ENCODE measurements around the gene GPR162.

The GPR162 gene

DNA sequence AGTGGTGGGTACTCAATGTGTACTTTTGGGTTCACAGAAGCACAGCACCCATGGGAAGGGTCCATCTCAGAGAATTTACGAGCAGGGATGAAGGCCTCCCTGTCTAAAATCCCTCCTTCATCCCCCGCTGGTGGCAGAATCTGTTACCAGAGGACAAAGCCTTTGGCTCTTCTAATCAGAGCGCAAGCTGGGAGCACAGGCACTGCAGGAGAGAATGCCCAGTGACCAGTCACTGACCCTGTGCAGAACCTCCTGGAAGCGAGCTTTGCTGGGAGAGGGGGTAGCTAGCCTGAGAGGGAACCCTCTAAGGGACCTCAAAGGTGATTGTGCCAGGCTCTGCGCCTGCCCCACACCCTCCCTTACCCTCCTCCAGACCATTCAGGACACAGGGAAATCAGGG, 1.5 kb upstream of the GPR162 start:
- no peak for DNase-seq (ENCODE audit: low read depth, low spot score)

DNA sequence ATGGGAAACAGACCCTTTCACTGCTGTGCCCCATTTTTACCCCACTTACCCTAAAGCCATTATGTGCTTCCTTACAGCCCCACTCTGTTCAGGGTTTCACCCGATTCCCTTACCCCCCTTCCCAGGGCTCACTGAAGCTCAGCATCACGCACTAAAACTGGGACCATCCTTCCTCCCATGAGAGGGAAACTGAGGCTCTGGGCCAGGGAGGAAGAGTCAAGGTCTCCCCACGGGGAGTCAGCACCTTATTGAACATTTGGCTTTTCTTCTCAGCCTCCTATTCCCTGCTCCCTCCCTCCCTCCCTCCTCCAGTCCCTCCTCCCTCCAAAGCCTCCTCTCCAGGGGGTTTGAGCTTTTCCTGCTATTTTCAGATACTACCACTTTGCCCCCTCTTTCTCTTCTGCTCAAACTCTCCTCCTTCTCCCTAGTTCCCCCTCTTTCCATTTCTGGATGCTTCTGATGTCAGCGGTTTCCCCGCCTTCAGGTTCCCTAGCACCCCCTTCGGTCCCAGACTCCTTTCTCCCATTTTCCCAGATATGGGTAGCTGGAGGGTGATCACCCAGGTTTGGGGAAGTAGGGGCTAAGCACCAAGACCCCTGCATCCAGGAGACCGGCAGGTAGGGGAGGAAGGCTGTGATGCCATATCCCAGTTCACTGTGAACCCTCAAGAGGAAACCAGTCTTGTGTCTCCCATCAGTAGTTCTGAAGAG, 960 bp downstream of the GPR162 start:
- no peak for DNase-seq (ENCODE audit: low read depth, low spot score)
- H3K27ac ChIP-seq: no peak overlapping the region

More for the DNA sequence above, 1.5 kb upstream of the GPR162 start:
- H3K27ac ChIP-seq: no peak overlapping the region

DNA sequence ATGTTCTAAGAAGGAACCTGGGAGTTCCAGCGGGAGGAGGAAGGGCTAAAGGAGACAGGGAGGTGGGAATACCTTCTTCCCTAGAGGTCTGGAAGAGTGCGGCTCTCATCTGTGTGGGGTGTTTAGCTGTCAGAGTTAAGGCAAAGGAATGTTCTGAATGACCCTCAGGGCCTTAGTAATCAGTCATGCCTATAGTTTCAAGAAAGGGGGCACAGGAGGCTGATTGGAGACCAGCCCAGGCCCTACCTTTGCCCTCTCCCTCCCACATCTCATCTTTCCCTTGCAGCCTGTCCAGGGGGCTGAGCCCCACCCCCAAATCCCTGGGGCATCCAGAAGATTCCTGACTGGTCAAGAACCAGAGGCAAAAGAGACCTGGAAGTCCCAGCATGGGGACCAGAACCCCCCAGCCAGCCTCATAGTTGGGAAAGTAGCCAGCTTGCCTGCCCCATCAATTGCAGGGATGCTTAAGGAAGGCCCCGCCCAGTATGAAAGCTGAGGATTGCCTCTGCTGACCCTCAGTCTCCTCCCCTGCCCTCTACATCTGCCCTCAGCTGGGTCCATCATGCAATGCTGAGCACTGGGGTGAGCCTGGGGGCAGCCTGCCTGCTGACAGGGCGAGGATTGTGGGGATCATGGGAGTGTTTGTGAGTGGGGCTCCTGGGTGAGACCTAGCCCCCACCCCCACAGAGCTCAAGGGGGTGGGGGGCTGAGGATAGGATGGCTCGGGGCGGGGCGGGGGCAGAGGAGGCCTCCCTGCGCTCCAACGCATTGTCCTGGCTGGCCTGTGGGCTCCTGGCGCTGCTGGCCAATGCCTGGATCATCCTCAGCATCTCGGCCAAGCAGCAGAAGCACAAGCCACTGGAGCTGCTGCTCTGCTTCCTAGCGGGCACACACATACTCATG, 1.8 kb downstream of the GPR162 start:
- DNase-seq (ENCODE audit: low read depth, low spot score): no peak
- no peak overlapping the region for H3K27ac ChIP-seq

DNA sequence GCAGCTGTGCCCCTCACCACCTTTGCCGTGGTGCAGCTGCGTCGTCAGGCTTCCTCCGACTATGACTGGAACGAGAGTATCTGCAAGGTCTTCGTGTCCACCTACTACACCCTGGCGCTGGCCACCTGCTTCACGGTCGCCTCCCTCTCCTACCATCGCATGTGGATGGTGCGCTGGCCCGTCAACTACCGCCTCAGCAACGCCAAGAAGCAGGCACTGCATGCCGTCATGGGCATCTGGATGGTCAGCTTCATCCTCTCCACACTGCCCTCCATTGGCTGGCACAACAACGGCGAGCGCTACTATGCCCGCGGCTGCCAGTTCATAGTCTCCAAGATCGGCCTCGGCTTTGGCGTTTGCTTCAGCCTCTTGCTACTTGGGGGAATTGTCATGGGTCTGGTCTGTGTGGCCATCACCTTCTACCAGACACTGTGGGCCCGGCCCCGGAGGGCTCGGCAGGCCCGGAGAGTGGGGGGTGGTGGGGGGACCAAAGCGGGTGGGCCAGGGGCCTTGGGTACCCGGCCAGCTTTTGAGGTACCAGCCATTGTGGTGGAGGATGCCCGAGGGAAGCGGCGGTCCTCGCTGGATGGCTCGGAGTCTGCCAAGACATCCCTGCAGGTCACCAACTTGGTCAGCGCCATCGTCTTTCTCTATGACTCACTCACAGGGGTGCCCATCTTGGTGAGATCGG, 2.6 kb downstream of the GPR162 start:
- no peak overlapping the region for H3K27ac ChIP-seq
- DNase-seq (ENCODE audit: low read depth, low spot score): no peak

DNA sequence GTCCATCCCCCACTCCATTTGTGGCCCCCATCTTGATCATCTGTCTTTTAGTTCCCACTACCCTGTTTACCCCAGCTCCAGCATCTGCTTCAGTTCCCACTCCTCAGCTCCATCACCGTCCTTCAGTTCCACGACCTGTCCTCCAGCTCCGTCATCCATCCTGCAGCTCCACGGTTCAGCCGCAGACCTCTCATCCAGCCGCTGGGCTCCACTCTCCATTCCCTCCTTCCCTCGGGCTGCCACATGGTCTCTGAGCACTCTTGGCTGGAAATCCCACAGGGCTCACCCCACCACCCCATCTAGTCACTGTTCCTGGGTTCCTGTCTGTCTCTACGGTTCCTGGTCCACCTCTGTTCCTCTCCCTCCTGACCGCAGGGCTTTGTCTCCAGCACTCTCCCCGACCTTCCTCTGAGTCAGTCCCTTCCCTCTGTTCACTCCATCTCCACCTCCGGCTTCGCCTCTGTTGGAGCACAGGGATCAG, 3.3 kb downstream of the GPR162 start:
- H3K27ac ChIP-seq: no peak overlapping the region
- DNase-seq (ENCODE audit: low read depth, low spot score): no peak

DNA sequence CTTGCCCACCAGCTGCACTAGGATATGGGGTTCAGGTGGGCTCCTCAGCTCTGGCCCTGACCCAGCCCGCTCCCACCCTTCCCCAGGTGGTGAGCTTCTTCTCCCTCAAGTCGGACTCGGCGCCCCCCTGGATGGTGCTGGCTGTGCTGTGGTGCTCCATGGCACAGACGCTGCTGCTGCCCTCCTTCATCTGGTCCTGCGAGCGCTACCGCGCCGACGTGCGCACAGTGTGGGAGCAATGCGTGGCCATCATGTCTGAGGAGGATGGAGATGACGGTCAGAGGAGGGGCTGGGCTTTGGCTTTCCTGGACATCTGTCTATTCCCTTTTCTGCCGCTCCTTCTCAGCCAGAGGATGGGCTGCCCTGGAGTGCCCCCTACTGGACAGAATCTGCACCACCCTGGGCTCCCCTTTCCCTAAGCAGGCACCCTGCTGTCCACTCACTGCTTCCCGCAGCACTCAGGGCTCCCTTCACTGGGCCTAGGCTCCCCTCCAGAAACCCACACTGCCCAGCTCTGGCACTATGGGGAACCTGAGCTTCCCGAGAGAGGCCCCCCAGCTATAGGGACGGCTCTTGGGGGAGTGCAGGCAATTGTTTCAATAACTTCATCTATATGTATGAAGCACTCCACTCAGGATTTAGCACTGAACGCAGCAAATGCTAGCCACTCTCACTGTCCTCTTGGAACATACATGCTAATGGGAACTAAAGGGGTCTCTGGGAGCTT, 3.9 kb downstream of the GPR162 start:
- peak; percentile 20 for DNase-seq (ENCODE audit: low read depth, low spot score)
- H3K27ac ChIP-seq: no peak overlapping the region

DNA sequence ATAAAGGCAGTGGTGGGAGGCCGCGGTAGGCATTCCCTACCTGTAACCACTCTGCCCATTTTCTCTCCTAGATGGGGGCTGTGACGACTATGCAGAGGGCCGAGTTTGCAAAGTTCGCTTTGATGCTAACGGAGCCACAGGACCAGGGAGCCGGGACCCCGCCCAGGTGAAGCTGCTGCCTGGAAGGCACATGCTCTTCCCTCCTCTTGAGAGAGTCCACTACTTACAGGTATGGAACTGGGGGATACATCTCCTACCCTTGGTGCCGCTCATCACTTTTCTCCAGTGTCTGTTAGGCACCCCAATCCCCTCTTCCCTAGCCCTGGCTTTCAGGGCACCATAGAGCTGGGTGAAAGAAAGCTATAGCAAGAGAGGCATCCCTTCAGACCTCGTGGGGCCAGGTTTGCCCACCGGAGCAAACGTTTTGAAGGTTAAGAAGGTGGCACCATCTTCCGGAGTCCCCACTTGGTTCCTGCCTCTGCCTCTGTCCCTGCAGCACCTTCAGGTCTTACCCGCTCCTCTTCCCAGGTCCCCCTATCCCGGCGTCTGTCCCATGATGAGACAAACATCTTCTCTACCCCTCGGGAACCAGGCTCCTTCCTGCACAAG, 4.6 kb downstream of the GPR162 start:
- H3K27ac ChIP-seq: no peak overlapping the region
- DNase-seq (ENCODE audit: low read depth, low spot score): no peak

DNA sequence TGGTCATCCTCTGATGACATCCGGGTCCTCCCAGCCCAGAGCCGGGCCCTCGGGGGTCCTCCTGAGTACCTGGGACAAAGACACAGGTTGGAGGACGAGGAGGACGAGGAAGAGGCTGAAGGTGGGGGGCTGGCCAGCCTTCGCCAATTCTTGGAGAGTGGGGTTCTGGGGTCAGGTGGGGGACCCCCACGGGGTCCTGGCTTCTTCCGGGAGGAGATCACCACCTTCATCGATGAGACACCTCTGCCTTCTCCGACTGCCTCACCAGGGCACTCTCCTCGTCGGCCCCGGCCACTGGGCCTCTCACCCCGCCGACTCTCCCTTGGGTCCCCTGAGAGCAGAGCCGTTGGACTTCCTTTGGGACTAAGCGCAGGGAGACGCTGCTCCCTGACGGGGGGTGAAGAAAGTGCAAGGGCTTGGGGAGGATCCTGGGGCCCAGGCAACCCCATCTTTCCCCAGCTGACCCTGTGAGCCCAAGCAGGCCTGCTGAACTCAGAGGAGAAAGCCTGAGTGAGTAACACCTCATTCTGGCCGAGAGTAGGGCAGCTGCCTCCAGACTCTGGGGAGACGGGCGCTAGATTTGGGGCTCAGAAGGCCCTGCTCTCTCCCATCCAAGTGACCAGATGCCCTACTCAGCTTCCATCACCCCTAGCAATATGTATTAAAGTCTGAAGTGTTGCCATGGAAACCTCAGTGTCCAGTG, 5.3 kb downstream of the GPR162 start:
- DNase-seq (ENCODE audit: low read depth, low spot score): no peak
- H3K27ac ChIP-seq: no peak overlapping the region

DNA sequence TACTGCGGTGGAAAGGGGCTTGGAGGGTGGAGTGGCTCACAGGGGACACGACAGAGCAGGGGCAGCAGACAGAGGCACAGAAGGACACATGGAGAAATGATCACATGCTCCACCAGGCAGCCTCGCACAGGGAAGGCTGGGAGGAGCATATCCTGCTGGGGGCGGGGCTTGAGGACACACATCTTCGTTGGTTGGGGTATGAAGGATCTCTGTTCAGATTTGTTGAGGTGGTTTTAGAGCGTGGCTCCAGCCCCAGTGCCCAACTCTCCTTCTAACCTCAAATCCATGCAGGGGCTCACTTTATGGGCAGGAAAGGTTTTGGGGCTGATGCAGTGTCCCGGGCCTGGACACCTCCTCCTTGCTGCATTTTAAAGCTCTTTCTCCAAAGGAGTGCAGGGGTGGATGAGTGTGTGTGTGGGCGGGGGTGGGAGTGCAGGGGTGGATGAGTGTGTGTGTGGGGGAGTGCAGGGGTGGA, 5.9 kb downstream of the GPR162 start:
- H3K27ac ChIP-seq: no peak overlapping the region
- no peak for DNase-seq (ENCODE audit: low read depth, low spot score)

DNA sequence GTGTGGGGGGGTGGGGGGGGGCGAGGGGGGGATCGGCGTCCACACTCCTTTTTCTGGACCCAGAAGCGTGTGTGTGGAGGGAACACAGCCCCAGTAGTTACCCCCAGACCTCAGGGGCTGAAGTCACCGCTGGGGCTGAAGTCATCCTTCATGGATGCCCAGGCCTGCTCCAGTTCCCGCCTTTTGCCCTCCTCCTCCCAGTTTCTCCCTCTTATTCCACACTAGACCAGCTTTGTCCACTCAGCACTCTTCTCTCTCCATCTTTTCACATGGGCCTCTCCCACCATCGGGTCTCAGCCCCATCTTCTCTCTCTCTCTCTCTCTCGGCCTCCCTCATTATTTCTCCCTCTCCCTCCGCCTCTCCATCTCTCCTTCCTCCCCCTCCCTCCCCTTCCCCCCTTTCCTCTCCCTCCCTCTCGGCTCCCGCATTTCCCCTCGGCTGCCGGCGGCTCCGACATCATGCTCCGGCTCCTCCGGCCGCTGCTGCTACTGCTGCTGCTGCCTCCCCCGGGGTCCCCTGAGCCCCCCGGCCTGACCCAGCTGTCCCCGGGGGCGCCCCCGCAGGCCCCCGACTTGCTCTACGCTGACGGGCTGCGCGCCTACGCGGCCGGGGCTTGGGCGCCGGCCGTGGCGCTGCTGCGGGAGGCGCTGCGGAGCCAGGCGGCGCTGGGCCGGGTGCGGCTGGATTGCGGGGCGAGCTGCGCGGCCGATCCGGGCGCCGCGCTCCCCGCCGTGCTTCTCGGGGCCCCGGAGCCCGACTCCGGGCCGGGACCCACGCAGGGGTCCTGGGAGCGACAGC, 6.6 kb downstream of the GPR162 start, which contains the start of gene P3H3:
Gene P3H3 (plus strand): TSS at position 426 of the 799 bp plus-strand sequence. CDS start 34 bp downstream, at position 460.
- no peak for DNase-seq (ENCODE audit: low read depth, low spot score)

DNA sequence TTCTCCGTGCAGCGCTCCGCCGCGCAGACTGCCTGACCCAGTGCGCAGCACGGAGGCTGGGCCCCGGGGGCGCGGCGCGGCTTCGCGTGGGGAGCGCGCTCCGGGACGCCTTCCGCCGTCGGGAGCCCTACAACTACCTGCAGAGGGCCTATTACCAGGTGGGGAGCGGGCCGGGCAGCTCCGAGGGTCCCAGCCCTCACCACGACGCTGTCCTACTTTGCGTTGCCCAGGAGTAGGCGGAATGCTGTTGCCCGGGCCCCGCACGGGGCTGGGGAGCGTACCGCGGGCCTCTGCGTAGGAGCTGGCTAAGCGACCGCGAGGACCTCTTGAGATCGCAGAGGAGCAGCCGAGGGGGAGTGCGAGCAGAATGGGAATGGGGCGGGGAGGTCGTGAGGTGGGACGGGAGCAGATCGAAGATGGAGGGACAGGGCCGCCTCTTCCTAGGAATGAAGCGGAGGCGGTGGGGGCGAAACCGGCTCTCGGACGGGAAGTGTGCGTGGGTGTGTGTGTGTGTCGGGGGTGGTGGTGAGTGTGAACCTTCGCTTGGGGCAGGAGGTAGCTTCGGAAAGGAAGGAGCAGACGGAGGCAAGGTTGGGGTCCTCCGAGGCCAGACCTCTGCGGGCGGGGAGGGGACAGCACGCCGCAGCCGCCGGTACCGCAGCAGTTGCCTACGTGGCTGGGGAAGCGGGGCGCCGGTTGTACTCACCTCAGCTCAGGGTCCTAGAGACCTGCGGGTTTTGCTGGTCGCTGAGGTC, 7.3 kb downstream of the GPR162 start:
- DNase-seq (ENCODE audit: low read depth, low spot score): no peak
- H3K27ac ChIP-seq: peak overlapping the region; percentile 29

More for the DNA sequence above, 6.6 kb downstream of the GPR162 start, which contains the start of gene P3H3:
- peak within 1 kb of the TSS; percentile 29 for H3K27ac ChIP-seq

DNA sequence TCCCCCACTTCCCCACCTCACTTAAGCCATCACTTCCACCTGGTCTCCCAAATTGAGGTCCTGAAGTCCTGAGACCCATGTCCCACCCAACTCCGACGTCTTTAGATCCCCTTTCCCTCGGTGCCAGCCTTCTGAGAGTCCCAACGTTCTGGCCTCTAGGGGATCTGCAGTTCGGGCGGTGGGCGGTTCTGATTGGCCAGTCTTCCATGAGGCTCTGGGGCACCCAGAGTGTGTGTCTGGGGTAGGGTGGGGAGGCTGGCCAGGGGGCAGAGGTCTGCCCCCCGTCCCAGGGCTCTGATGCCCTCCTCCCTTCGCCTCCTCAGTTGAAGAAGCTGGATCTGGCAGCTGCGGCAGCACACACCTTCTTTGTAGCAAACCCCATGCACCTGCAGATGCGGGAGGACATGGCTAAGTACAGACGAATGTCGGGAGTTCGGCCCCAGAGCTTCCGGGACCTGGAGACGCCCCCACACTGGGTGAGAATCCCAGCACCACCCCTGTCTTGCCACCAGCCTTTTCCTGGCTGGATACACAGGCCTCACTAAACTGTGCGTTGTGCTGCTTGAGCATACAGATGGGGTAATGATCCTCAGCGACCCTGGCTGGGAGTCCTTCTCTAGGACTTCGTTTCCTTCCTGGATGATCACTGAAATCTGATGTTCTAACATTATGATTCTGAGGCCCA, 8.1 kb downstream of the GPR162 start:
- DNase-seq (ENCODE audit: low read depth, low spot score): no peak
- peak overlapping the region; percentile 29 for H3K27ac ChIP-seq

DNA sequence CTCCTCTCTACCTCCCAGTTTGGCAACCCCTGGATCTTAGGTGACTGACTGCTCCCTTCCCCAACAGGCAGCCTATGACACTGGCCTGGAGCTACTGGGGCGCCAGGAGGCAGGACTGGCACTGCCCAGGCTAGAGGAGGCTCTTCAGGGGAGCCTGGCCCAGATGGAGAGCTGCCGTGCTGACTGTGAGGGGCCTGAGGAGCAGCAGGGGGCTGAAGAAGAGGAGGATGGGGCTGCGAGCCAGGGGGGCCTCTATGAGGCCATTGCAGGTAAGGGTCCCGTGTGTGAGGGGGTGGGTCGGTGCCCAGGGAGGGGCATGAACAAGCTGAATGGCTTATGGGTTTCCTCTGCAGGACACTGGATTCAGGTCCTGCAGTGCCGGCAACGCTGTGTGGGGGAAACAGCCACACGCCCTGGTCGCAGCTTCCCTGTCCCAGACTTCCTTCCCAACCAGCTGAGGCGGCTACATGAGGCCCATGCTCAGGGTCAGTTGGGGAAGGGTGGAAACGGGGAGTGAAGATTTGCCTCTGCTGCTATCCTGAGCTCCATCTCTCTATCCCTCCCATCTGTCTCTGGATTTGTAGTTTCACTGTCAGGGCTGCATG, 8.8 kb downstream of the GPR162 start:
- no peak overlapping the region for H3K27ac ChIP-seq
- no peak for DNase-seq (ENCODE audit: low read depth, low spot score)

DNA sequence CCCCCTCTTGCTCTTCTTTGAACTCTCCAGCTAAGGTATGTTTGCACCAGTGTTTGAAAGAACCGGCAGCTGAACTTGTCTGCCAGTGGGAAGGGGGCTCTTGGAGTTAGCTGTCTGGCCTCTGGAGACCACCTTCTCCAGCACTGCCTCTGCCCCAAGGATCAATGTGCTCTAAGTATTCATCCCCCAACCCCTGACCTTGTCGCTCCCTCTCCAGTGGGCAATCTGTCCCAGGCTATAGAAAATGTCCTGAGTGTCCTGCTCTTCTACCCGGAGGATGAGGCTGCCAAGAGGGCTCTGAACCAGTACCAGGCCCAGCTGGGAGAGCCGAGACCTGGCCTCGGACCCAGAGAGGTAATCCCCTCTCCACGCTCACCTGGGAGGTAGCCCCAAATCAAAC, 9.4 kb downstream of the GPR162 start:
- no peak for DNase-seq (ENCODE audit: low read depth, low spot score)
- no peak overlapping the region for H3K27ac ChIP-seq

DNA sequence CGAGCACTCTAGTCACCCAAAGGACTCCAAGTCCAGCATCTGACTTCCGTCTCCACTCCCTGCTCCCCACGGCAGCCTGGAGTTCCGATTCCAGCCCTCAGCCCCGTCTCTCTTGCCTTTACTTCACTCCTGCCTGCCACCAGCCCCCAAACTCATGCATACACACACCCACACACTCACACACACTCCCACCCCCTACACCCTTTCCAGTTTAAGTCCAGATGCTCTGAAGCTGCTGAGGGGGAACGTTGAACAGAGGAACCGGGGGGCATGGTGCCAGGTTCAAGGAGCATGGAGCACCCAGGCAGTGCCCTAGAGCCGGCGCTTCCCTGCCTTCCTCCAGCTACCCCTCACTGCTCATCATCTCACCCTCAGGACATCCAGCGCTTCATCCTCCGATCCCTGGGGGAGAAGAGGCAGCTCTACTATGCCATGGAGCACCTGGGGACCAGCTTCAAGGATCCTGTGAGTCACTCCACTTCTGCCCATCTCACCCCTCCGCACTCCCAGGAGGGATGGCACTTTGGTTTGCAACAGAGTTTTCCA, 9.9 kb downstream of the GPR162 start:
- DNase-seq (ENCODE audit: low read depth, low spot score): no peak

DNA sequence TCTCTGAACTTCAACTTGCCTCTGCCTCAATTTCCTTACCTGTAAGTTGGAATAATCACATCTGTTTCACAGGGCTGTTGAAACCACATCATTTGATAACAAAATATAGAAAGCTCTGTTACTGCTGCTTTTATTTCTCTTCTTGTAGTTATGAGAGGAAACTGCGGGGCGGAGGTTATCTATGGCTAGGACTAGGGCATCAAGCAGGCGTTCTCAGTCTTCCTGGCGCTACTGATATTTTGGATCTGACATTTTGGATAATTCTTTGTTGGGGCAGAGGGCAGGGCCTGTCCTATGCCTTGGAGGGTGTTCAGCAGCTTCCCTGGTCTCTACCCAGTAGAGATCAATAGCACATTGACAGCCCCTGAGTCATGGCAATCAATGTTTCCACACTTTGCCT, 10.5 kb downstream of the GPR162 start:
- H3K27ac ChIP-seq: no peak overlapping the region
- DNase-seq (ENCODE audit: low read depth, low spot score): no peak

More for the DNA sequence above, 9.9 kb downstream of the GPR162 start:
- no peak overlapping the region for H3K27ac ChIP-seq
